ENCODE measurements around the gene CMSS1. TPM values are rescaled to one million over a fixed set of nuclear protein-coding genes. Genes with fewer than 3 reads are reported as not detected.

CMSS1 gene
- total RNA-seq, 1 donor from 2014 or later = 36.9 TPM

- no peak for ATAC-seq (ENCODE audit: poor library complexity)
- DNase-seq = no peak
- intact Hi-C loops (cut with DNase I) = no loop called here
Measured at GRCh38 chr3:99982650-99983049, 165.0 kb downstream of the CMSS1 start.

GRCh38 chr3:99984139-99984538 lies 166.5 kb downstream of the CMSS1 start:
- intact Hi-C loops (cut with DNase I) = no loop called here
- DNase-seq (no peak), ATAC-seq (ENCODE audit: poor library complexity) (no peak)

DNA sequence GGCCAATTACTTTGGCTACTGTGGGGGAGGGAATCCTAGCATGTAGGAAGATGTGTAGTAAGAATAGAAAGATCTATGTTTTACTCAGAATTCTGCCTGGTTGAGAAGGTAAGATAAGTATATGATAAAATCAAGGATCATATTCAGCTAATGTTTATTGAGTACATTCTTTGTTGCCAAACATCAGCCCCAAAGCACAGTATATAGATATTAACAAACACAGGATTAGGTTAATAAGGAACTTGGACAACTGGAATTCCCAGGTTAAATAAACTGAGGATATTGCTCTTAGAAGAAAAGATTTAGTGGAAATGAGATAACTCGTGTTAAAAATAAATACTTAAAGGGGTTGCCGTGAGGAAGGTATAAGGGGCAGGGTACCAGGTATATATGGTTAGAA lies 167.0 kb downstream of the CMSS1 start:
- intact Hi-C loops (cut with DNase I) = no loop called here
- no peak for ATAC-seq (ENCODE audit: poor library complexity)
- no peak for DNase-seq

DNA sequence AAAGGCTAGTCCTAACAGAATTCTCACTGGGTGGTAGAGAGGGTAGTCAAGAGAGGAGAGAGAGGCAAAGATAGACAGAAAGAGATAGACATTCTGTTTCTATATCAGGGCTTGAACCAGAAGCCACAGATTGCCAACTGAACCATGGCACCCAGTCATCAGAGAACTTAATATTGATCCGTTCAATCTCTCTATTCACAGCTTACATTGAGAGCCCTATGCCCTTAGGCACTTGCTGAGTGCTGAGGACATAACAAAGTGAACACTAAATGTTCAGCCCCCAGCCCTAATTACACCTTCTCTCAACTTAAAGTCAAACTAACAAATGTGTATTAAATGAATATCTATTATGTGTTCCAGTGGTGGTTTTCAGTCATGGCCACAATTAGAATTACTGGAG lies 172.5 kb downstream of the CMSS1 start:
- intact Hi-C loops (cut with DNase I) = no loop called here
- ATAC-seq (ENCODE audit: poor library complexity) = no peak
- no peak for DNase-seq

DNA sequence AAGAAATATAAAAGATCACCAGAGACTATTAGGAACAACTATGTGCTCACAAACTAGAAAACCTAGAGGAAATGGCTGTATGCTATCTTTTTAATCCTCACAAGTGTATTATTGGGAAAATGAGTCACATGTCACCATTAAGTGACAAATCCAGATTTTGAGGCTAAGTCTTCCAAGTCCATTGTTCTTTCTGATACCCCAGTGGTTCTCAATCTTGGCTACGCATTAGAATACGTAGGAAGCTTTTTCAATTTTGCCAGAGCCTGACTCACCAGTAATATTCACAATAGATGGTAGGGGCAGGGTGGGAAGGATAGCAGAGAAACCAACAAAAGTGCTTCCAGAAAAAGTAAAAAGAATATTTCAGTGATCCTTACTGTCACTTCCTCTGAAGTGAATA lies 179.6 kb downstream of the CMSS1 start:
- DNase-seq = no peak
- intact Hi-C loops (cut with DNase I) = no loop called here
- no peak for ATAC-seq (ENCODE audit: poor library complexity)

- DNase-seq (no peak), ATAC-seq (ENCODE audit: poor library complexity) (no peak)
- intact Hi-C loops (cut with DNase I) = no loop called here
Measured at GRCh38 chr3:99999536-99999935, 181.9 kb downstream of the CMSS1 start.

DNA sequence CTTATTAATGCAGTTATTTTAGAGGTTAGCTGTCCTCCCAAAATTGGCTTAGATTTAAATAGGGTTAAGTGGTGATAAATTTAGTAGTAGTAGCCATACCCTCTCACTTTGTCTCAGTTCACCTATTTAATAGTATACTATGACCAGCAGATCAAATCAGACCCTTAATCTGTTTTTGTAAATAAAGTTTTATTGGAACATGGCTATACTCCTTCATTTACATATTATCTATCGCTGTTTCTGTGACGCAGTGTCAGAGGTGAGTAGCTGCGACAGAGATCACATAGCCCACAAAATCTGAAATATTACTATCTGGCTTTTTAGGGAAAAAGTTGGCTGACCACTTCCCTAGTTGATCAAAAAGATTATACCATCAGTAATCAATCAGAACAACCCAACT lies 183.4 kb downstream of the CMSS1 start:
- intact Hi-C loops (cut with DNase I) = no loop called here
- no peak for ATAC-seq (ENCODE audit: poor library complexity)
- no peak for DNase-seq

DNA sequence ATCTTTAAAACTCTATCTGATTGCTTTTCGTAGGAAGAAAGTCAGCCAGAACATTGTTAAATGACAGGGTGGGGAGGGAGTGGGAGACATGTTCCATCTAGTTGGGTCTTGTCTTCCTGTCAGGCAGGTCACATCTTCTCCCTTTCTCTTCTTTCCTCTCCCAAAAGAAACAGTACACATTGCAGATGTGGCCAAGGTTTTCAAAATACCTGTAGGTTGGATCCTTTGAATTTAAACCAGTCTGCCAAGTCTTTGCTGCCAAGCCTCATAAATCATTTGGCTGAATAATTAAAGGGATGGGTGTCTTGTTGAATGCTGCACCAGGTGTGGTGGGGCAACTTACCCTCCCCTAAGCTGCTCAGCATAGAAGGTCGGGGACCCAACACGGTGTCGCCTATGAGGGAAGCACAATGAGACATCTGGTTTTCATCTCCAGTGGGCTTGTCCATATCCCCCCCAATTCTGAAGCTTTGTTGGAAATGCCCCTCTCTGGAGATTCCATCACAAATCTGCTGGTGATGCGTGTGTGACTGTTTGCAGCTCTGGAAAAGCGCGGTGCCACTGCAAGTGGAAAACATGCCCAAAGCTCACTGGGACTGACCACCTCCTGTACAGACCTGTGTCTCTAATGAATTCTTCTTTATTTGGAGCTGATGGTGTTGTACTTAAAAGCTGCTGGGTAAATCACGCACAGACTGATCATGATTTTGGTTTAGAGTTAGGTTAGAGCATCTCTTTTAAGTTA lies 184.0 kb downstream of the CMSS1 start:
- DNase-seq (no peak), ATAC-seq (ENCODE audit: poor library complexity) (no peak)
- intact Hi-C loops (cut with DNase I) = no loop called here

- DNase-seq (no peak), ATAC-seq (ENCODE audit: poor library complexity) (peak; percentile 50)
- intact Hi-C loops (cut with DNase I) = no loop called here
Measured at GRCh38 chr3:100002599-100003350, 185.1 kb downstream of the CMSS1 start.

GRCh38 chr3:100003609-100004503 lies 186.2 kb downstream of the CMSS1 start:
- intact Hi-C loops (cut with DNase I) = no loop called here
- no peak for ATAC-seq (ENCODE audit: poor library complexity)
- DNase-seq = no peak

GRCh38 chr3:100004931-100005330 lies 187.3 kb downstream of the CMSS1 start:
- ATAC-seq (ENCODE audit: poor library complexity) = no peak
- no peak for DNase-seq
- intact Hi-C loops (cut with DNase I) = no loop called here

DNA sequence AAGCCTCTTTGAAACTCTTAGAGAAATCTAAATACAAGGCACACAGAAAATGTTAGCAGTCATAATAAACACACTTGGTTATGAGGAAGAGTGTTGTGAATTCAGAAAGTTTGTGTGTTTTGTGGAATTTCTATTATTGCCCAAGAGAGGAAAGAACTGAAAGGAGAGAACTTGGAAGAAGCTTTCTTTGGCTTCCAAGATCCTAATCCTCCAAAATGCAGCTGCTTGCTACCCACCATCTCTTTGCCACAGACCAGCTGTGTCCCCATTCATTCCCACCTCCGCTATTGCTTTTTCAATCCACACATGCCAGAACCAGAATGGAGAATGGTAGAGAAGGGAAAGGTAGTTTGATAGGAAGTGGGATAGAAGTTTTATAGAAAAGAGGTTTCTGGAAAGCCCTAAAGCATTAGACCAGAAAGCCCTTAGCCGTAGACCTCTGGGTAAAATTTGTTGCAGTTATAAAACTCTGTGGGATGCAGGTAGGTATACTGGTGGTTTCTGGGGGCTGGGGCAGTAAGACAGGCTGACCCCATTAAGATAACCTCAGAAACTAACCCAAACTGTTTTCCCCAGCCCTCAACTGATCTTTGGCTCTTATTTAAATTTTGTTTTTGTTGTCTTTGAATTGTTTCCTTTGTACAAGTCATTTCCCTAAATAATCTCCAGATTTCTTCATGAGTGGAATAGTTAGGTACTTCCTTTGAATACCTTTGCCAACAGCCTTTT lies 188.2 kb downstream of the CMSS1 start:
- DNase-seq (no peak), ATAC-seq (ENCODE audit: poor library complexity) (no peak)
- intact Hi-C loops (cut with DNase I) = no loop called here

GRCh38 chr3:100006570-100007271 lies 189.1 kb downstream of the CMSS1 start:
- DNase-seq (no peak), ATAC-seq (ENCODE audit: poor library complexity) (peak; percentile 39)
- intact Hi-C loops (cut with DNase I) = no loop called here

DNA sequence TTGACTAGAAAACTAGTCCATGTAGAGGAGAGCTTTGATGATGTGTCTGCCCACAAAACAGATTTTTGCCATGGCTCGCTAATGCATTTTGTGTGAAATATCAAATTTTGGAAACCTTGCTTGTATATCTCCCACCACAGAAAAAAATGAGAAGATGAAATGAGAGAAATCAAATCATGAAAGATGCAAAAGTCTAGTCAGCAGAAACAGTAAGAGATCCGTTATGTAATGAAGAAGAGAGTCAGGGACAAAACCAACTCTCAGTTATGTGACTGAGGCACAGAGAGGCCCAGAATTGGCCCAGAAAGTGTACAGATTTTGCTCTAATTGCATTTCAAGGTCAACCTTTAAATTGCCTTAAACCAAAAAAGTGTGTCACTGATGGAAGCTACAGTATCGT lies 189.7 kb downstream of the CMSS1 start:
- DNase-seq (no peak), ATAC-seq (ENCODE audit: poor library complexity) (no peak)
- intact Hi-C loops (cut with DNase I) = no loop called here

GRCh38 chr3:100008081-100008698 lies 190.5 kb downstream of the CMSS1 start:
- DNase-seq (no peak), ATAC-seq (ENCODE audit: poor library complexity) (no peak)
- intact Hi-C loops (cut with DNase I) = no loop called here

DNA sequence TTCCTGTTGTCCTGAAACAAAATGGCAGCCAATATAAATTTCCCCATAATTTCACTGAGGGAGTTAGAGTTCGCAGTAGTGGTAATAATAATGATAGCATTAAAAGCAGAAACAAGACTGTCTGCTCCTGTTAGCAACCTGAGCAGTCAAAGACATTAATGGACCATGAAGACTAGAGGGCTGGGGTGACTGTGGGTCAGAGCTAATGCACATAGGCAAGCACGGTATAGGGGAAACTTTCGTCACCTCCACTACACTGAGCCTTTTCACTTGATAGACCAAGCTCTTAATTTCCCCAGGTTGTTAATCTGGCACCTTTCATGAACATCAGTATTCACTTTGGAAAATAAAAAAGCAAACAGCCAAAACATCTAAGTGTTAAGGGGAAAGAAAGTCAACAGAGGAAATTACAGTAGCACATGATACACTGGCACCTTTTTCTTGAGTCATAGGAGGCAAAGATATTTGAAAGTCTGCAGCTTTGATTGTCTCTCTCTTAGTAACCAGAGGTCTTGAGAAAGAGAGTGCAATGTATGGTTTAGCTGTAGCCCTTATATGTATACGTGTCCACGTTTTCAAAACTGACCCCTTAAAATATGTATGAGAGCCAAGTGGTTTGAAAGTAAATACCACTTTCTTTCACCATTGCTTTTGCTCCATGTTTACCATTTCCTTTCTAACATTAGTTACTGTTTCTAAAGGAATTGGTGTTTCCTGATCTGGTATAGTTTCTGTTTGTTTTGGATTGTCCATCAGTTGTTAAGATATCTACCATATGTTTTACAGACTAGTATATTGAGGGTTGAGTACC lies 191.8 kb downstream of the CMSS1 start:
- no peak for DNase-seq
- no peak for ATAC-seq (ENCODE audit: poor library complexity)
- intact Hi-C loops (cut with DNase I) = no loop called here

GRCh38 chr3:100010087-100010417 lies 192.4 kb downstream of the CMSS1 start:
- ATAC-seq (ENCODE audit: poor library complexity) = no peak
- DNase-seq = no peak
- intact Hi-C loops (cut with DNase I) = no loop called here

All from Right ventricle myocardium superior (tissue), 1 donor.